ENCODE measurements around the gene CENPW.

The CENPW gene

DNA sequence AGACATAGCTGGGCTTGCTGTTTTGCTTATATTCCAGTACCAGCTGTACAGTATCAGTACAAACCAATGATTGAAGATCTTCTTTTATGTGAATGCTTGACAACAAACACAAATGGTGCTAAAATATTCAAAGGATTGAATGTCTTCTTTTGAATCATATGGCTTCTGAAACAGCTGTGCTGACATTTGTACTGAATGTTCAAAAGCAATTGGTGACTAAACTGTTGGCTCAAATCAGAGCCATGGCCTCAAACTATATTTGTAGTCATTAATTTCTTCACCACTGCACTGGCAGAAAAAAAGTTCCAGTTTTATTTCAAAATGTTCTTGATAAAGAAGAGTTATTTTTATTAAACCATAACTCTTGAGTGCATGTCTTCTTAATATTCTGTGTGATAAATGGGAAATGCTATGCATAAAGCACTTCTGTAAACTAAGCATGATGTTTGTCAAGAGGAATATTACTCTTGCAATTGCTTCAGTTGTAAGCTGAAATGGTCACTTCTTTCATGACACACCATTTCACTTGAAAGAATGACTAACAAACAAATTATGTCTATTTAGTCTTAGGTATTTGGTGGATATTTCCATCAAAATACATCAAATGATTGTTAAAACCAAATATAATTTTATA, 45.9 kb upstream of the CENPW start:
- Histone ChIP-seq H3K4me1 (ENCODE audit: control insufficient read depth, insufficient read depth, low read length) (no peaks in the 10 kb centered on the region), H3K9me3 (ENCODE audit: control insufficient read depth, insufficient read depth, low read depth, low read length) (no peaks in the 10 kb centered on the region), H3K36me3 (ENCODE audit: control insufficient read depth in 2 of 2, insufficient read depth in 1 of 2, low read length in 2 of 2) (no peaks in the 10 kb centered on the region), H3K4me3 (ENCODE audit: low read depth, low read length) (no peak overlapping the region), H3K27ac (ENCODE audit: extremely low read depth, low read depth, low read length) (no peak overlapping the region)
- TF ChIP-seq ZNF791 (tag by site-specific recombination; IDR thresholded peaks at IDR 0.05), result no peak
- no peak for TF ChIP-seq PRDM6 (tag by site-specific recombination; IDR thresholded peaks at IDR 0.05)
- no peak for TF ChIP-seq ZNF23 (tag by site-specific recombination; IDR thresholded peaks at IDR 0.05; ENCODE audit: borderline replicate concordance)
- no peak for TF ChIP-seq GFI1B (tag by site-specific recombination; IDR thresholded peaks at IDR 0.05)
- TF ChIP-seq, protein P1, sequence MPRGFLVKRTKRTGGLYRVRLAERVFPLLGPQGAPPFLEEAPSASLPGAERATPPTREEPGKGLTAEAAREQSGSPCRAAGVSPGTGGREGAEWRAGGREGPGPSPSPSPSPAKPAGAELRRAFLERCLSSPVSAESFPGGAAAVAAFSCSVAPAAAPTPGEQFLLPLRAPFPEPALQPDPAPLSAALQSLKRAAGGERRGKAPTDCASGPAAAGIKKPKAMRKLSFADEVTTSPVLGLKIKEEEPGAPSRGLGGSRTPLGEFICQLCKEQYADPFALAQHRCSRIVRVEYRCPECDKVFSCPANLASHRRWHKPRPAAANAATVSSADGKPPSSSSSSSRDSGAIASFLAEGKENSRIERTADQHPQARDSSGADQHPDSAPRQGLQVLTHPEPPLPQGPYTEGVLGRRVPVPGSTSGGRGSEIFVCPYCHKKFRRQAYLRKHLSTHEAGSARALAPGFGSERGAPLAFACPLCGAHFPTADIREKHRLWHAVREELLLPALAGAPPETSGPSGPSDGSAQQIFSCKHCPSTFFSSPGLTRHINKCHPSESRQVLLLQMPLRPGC (tag by site-specific recombination; IDR thresholded peaks at IDR 0.05), result no peak
- no peak for TF ChIP-seq ZNF521 (tag by site-specific recombination; IDR thresholded peaks at IDR 0.05)
- TF ChIP-seq, protein P2, sequence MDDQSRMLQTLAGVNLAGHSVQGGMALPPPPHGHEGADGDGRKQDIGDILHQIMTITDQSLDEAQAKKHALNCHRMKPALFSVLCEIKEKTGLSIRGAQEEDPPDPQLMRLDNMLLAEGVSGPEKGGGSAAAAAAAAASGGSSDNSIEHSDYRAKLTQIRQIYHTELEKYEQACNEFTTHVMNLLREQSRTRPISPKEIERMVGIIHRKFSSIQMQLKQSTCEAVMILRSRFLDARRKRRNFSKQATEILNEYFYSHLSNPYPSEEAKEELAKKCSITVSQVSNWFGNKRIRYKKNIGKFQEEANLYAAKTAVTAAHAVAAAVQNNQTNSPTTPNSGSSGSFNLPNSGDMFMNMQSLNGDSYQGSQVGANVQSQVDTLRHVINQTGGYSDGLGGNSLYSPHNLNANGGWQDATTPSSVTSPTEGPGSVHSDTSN (CRISPR knock-in tag; IDR thresholded peaks at IDR 0.05), result no peak
- TF ChIP-seq ZNF19 (tag by site-specific recombination; IDR thresholded peaks at IDR 0.05; ENCODE audit: low read depth), result no peak
- no peak for TF ChIP-seq MZF1 (tag by site-specific recombination; IDR thresholded peaks at IDR 0.05; ENCODE audit: borderline replicate concordance)
- no peak for TF ChIP-seq ZNF510 (tag by site-specific recombination; IDR thresholded peaks at IDR 0.05; ENCODE audit: insufficient replicate concordance)
- TF ChIP-seq ZNF670 (tag by site-specific recombination; IDR thresholded peaks at IDR 0.05; ENCODE audit: low read depth), result no peak
- no peak for TF ChIP-seq ZNF529 (tag by site-specific recombination; IDR thresholded peaks at IDR 0.05; ENCODE audit: insufficient replicate concordance)
- no peak for TF ChIP-seq TSHZ1 (tag by site-specific recombination; IDR thresholded peaks at IDR 0.05; ENCODE audit: borderline replicate concordance)
- TF ChIP-seq, protein P3, sequence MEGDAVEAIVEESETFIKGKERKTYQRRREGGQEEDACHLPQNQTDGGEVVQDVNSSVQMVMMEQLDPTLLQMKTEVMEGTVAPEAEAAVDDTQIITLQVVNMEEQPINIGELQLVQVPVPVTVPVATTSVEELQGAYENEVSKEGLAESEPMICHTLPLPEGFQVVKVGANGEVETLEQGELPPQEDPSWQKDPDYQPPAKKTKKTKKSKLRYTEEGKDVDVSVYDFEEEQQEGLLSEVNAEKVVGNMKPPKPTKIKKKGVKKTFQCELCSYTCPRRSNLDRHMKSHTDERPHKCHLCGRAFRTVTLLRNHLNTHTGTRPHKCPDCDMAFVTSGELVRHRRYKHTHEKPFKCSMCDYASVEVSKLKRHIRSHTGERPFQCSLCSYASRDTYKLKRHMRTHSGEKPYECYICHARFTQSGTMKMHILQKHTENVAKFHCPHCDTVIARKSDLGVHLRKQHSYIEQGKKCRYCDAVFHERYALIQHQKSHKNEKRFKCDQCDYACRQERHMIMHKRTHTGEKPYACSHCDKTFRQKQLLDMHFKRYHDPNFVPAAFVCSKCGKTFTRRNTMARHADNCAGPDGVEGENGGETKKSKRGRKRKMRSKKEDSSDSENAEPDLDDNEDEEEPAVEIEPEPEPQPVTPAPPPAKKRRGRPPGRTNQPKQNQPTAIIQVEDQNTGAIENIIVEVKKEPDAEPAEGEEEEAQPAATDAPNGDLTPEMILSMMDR (tag by site-specific recombination; IDR thresholded peaks at IDR 0.05), result no peak
- TF ChIP-seq ZNF114 (tag by site-specific recombination; IDR thresholded peaks at IDR 0.05), result no peak
- no peak for TF ChIP-seq ZNF571 (tag by site-specific recombination; IDR thresholded peaks at IDR 0.05)
- ChIA-PET CTCF (no interaction called here), POLR2A (no interaction called here)
